ENCODE data around the gene TRPM3.
"Not testable (repeated sequence)": the region's sequence is repeated elsewhere in the genome, so short reads cannot be mapped to it uniquely, and the experiment has no call there.

The TRPM3 gene

GRCh38 chr9:70724025-70724424, 397.4 kb downstream of the TRPM3 start:
- not testable (repeated sequence) for DNase-seq

DNA sequence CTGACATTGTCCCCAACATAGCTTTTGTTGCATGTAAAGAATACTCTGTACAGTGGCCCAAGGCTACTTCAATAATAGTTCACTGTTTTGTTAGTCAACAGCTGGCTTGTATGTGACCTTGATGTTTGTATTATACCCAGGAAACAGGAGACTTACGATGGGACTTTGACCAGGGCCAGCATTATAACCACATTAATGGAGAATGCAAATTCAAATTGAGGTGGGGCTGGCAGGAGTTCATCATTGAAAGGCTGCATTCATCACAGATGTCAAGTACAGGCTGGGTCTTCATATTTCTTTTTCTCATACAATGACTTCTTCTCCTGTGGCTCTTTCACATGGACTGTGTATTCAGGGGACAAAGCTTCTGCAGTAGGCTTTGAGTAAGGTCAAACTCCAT, 414.6 kb downstream of the TRPM3 start:
- DNase-seq: not testable (repeated sequence)

GRCh38 chr9:70701163-70701562, 420.3 kb downstream of the TRPM3 start:
- DNase-seq: no peak

- DNase-seq: no peak
Measured at GRCh38 chr9:70696694-70697335, 424.6 kb downstream of the TRPM3 start.

DNA sequence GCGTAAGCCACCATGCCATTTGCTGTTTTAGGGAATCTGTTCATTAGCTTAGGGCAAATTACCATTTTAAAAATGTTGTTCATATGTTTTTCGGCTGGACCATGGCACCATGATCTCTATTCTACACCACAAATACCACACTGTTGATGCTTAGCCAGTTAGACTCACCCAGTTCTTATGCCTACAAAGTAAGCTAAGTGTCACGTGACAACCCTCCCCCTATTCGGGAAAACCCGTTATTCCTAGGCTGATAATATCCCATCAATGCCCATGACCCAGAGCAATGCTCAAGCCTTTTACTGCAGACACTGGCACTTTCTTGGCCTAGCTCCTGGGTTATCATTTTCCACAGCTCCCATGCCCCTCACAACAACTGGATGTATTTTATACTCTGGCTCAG, 426.7 kb downstream of the TRPM3 start:
- no peak for DNase-seq

GRCh38 chr9:70693186-70693585, 428.2 kb downstream of the TRPM3 start:
- DNase-seq: no peak

GRCh38 chr9:70692431-70692830, 429.0 kb downstream of the TRPM3 start:
- no peak for DNase-seq

DNA sequence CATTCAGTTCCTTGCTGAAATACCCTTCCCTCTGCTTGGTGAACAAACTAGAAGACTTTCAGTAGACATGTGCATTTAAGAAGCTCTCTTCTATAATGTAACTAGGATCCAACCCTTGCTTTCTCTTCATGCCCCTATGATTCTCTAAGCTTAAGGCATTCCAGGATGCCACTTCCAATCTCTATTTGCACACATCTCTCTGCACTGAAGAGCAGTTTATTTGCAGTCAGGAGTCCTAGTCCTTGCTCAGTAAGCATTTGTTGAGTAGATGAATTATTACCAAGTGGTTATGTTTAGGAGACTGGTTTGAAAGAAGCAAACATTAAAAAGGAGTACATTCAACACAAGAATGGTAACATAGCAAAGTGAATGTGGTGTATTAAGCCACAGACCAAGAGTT, 432.7 kb downstream of the TRPM3 start:
- no peak for DNase-seq

- DNase-seq: no peak
Measured at GRCh38 chr9:70683841-70684240, 437.6 kb downstream of the TRPM3 start.

DNA sequence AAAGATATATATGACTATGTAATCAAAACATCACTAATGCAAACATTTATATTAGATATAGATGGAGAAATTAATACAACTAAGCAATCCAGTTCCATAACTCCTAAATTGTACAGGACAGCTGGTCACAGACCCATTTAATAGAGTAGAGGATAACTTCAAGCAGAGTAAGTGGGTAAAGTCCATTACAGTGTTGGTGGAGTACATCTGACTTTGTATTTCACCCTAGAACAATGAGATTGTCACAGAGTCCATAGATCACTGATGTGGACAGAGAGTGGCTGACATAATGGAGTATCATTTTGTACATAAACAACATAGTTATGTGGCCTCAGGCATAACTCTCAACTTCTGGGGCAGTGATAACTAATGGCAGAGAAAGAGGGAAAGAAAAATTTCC, 439.1 kb downstream of the TRPM3 start:
- DNase-seq: no peak

DNA sequence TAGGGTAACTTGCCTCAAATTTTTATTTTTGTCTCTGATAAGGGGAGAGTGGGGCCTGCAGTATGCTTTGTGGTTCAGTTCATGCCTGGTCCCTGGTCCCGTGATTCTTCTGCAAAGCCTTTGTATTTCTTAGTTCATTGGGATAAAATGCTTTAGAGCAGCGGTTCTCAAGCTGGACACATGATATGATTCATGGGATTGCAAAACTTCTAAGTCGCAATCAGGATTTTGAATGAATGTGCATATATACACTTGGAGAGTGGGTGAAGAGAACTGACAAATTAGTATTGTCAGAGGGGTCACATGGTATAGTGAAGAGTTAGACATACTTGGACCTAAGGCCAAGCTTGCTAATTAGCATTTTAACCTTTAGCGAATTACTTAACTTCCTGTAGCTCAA, 441.6 kb downstream of the TRPM3 start:
- DNase-seq: no peak

DNA sequence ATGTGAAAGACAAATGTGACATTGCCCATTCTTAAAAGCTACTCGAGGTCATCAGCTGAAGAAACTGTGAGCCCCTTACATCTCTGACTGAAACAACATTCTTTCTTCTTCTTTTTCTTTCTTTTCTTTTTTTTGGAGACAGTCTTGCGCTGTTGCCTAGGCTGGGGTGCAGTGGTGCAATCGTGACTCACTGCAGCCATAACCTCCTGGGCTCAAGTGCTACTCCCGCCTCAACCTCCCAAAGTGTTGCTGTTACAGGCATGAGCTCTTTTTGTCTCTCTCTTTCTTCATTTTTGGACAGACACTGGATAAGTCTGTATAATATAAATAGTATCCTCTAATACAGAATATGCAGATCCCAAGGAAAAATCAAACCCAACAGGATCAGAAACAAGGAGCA, 443.3 kb downstream of the TRPM3 start:
- DNase-seq: no peak

GRCh38 chr9:70677055-70677735, 444.2 kb downstream of the TRPM3 start:
- no peak for DNase-seq

- DNase-seq: no peak
Measured at GRCh38 chr9:70675868-70676370, 445.5 kb downstream of the TRPM3 start.

DNA sequence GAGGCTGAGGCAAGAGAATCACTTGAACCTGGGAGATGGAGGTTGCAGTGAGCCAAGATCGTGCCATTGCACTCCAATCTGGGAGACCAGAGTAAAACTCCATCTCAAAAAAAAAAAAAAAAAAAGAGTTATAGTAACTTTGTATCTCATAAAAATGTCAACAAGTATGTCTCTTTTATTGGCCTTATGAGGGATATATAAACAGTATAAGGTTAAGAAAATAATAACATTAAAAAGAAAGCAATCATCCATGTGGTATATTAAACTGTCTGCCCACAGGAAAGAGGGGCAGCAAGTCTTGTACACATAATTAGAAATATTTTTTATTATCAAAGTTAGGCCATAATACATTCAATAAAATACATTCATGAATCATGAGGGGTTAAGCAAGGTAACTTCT, 447.6 kb downstream of the TRPM3 start:
- no peak for DNase-seq

DNA sequence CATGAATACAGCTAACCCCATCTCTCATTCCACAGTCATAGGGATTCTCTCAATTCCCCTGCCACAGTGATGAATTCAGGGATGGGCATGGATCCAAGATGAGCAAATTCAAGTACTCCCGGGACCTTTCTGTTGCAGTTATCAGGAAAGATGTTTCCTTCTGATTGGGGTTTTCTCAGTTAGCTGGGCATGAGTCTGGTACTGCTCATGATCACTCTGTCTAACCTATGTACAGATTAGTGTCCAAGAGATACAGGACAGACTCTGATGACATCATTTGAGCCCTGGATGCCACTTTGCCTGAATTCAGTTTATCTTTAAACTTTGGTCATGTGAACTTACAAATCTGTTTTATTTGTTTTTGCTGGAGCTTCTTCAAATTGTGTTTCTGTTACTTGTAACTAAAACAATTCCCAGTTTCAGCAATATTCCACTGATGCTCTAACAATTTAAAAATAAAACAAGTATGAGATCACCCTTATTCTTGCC, 449.2 kb downstream of the TRPM3 start:
- DNase-seq: no peak

GRCh38 chr9:70668751-70669150, 452.7 kb downstream of the TRPM3 start:
- DNase-seq: no peak

DNA sequence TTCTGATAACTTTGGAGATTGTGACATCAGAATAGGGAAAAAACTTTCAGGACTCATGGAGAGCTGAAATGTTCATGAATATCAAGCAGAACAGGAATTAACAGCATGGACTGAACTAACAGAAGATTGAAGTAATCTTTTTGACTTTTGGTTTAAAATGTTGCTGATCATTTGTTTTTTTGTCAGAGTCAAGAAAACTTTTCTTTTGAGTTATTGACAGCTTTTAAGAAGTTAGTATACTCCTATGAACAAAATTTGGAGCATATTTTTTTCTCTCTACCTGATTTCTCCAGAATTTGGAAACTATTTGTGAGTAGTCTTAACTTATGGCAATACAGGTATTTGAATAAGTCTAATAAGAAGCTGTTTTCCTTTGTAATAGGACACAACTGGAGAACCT, 462.7 kb downstream of the TRPM3 start:
- no peak for DNase-seq

DNA sequence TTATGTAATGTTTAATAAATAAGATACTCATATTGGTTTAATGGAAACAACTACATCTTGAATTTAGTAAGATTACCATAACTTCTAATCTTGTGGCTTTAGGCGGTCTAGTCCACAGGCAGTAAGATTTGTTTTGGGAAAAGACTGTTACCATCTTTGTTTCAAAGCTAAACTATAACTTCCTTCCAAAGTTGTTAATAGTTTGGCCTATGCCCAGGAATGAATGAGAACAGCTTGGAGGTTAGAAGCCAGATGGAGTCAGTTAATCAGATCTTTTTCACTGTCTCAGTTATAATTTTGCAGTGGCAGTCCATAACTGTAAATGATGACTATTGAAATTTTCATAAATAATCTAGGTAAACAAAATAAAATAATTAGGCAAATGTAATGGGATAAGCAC, 465.1 kb downstream of the TRPM3 start:
- DNase-seq: no peak

- DNase-seq: no peak
Measured at GRCh38 chr9:70654144-70654543, 467.3 kb downstream of the TRPM3 start.

GRCh38 chr9:70644627-70645026, 476.8 kb downstream of the TRPM3 start:
- not testable (repeated sequence) for DNase-seq

- no peak for DNase-seq
Measured at GRCh38 chr9:70642341-70642740, 479.1 kb downstream of the TRPM3 start.

GRCh38 chr9:70641631-70642030, 479.8 kb downstream of the TRPM3 start:
- DNase-seq: no peak

- DNase-seq: no peak
Measured at GRCh38 chr9:70641031-70641430, 480.4 kb downstream of the TRPM3 start.
